Measurements from ENCODE around the gene TCEANC. TPM values are rescaled to one million over a fixed set of nuclear protein-coding genes. Genes with fewer than 3 reads are reported as not detected.
A peak's percentile ranks its signal among the peaks of the same experiment; 100 is the strongest.

The TCEANC gene
- total and polyA plus RNA-seq, 2 experiments from 2014 or later, result 2.2 to 2.4 TPM

GRCh38 chrX:13650318-13650717 lies 2.6 kb upstream of the TCEANC start:
- Histone ChIP-seq H3K79me2 (ENCODE audit: insufficient read depth) (0 out of 2 replicates have a peak, but pooled peaks cover 10% of the 10 kb centered on the region), H3K9ac (no peak overlapping the region), H3K36me3 (ENCODE audit: low read depth) (no peaks in the 10 kb centered on the region), H3K9me3 (ENCODE audit: low read depth) (no peaks in the 10 kb centered on the region), H3K9me2 (ENCODE audit: insufficient read depth) (no peaks in the 10 kb centered on the region), H4K20me1 (ENCODE audit: insufficient read depth) (no peaks in the 10 kb centered on the region), H2AFZ (no peak overlapping the region), H3K4me1 (ENCODE audit: insufficient read depth) (peaks cover 19% of the 10 kb centered on the region; the same call in 1 of the 2 replicates), H3K27ac (peak overlapping the region; percentile 61), H3K4me2 (ENCODE audit: unreplicated experiment) (no peak overlapping the region), H3K27me3 (replicated peaks; ENCODE audit: insufficient read depth) (no peaks in the 10 kb centered on the region), H3K4me3 (no peak overlapping the region), H3F3A (ENCODE audit: insufficient read depth) (peaks cover 20% of the 10 kb centered on the region)
- no peak for DNase-seq
- in situ Hi-C loops (cut with MboI), result loop anchor here (25.0 kb wide), 1 partner anchor 387 kb away; the partner anchor contains the start of gene GEMIN8
- TF ChIP-seq EZH2phosphoT487 (IDR thresholded peaks at IDR 0.05; ENCODE audit: insufficient read depth, low read depth) (no peak), EZH2 (IDR thresholded peaks at IDR 0.05; ENCODE audit: insufficient read depth, poor library complexity, severe bottlenecking) (no peak)
- WGBS, 2 experiments (ENCODE audit: low coverage in 1 of 2, low lambda C conversion rate in 2 of 2, missing lambda C conversion rate in 2 of 2), result 93 to 100% methylated on average over 1 of the region's 1 CpG

GRCh38 chrX:13651150-13651549 lies 1.8 kb upstream of the TCEANC start:
- Histone ChIP-seq H3K9me2 (ENCODE audit: insufficient read depth) (no peaks in the 10 kb centered on the region), H3K4me2 (ENCODE audit: unreplicated experiment) (no peak overlapping the region), H3K27ac (0 out of 2 replicates have a peak overlapping the region, but pooled peaks have one; percentile 61), H2AFZ (no peak overlapping the region), H3K9ac (no peak overlapping the region), H3K79me2 (ENCODE audit: insufficient read depth) (0 out of 2 replicates have a peak, but pooled peaks cover 10% of the 10 kb centered on the region), H4K20me1 (ENCODE audit: insufficient read depth) (no peaks in the 10 kb centered on the region), H3F3A (ENCODE audit: insufficient read depth) (peaks cover 20% of the 10 kb centered on the region), H3K9me3 (ENCODE audit: low read depth) (no peaks in the 10 kb centered on the region), H3K36me3 (ENCODE audit: low read depth) (no peaks in the 10 kb centered on the region), H3K27me3 (replicated peaks; ENCODE audit: insufficient read depth) (no peaks in the 10 kb centered on the region), H3K4me3 (no peak overlapping the region), H3K4me1 (ENCODE audit: insufficient read depth) (peaks cover 19% of the 10 kb centered on the region; the same call in 1 of the 2 replicates)
- no peak for DNase-seq
- in situ Hi-C loops (cut with MboI), result loop anchor here (25.0 kb wide), 1 partner anchor 386 kb away; the partner anchor contains the start of gene GEMIN8
- WGBS, 2 experiments (ENCODE audit: low coverage in 1 of 2, low lambda C conversion rate in 2 of 2, missing lambda C conversion rate in 2 of 2), result 79 to 88% methylated on average over 3 of the region's 3 CpGs
- TF ChIP-seq EZH2 (IDR thresholded peaks at IDR 0.05; ENCODE audit: insufficient read depth, poor library complexity, severe bottlenecking), result no peak
- no peak for TF ChIP-seq EZH2phosphoT487 (IDR thresholded peaks at IDR 0.05; ENCODE audit: insufficient read depth, low read depth)

GRCh38 chrX:13652287-13652793 lies 601 bp upstream of the TCEANC start:
- WGBS, 2 experiments (ENCODE audit: low coverage in 1 of 2, low lambda C conversion rate in 2 of 2, missing lambda C conversion rate in 2 of 2), result 1 to 2% methylated on average over 7 of the region's 7 CpGs
- H3K4me2 ChIP-seq (ENCODE audit: unreplicated experiment), result peak overlapping the region; percentile 98
- H3K9me2 ChIP-seq (ENCODE audit: insufficient read depth), result no peaks in the 10 kb centered on the region
- peak overlapping the region; percentile 99 for H3K27ac ChIP-seq
- no peaks in the 10 kb centered on the region for H3K9me3 ChIP-seq (ENCODE audit: low read depth)
- H4K20me1 ChIP-seq (ENCODE audit: insufficient read depth), result no peaks in the 10 kb centered on the region
- H3F3A ChIP-seq (ENCODE audit: insufficient read depth), result peaks cover 20% of the 10 kb centered on the region
- in situ Hi-C loops (cut with MboI), result loop anchor here (25.0 kb wide), 1 partner anchor 385 kb away; the partner anchor contains the start of gene GEMIN8
- H2AFZ ChIP-seq, result peak overlapping the region; percentile 74
- H3K79me2 ChIP-seq (ENCODE audit: insufficient read depth), result 0 out of 2 replicates have a peak, but pooled peaks cover 10% of the 10 kb centered on the region
- no peaks in the 10 kb centered on the region for H3K27me3 ChIP-seq (replicated peaks; ENCODE audit: insufficient read depth)
- H3K4me3 ChIP-seq, result peak overlapping the region; percentile 94
- DNase-seq, result peak; percentile 72
- H3K4me1 ChIP-seq (ENCODE audit: insufficient read depth), result peaks cover 19% of the 10 kb centered on the region; the same call in 1 of the 2 replicates
- TF ChIP-seq EZH2phosphoT487 (IDR thresholded peaks at IDR 0.05; ENCODE audit: insufficient read depth, low read depth) (no peak), EZH2 (IDR thresholded peaks at IDR 0.05; ENCODE audit: insufficient read depth, poor library complexity, severe bottlenecking) (no peak)
- H3K9ac ChIP-seq, result peak overlapping the region; percentile 97
- H3K36me3 ChIP-seq (ENCODE audit: low read depth), result no peaks in the 10 kb centered on the region

GRCh38 chrX:13654116-13654515 lies 1.2 kb downstream of the TCEANC start:
- Histone ChIP-seq H3K4me2 (ENCODE audit: unreplicated experiment) (peak overlapping the region; percentile 85), H3K9me2 (ENCODE audit: insufficient read depth) (no peaks in the 10 kb centered on the region), H3K27ac (no peak overlapping the region; the same call in 1 of the 2 replicates), H3K27me3 (replicated peaks; ENCODE audit: insufficient read depth) (no peaks in the 10 kb centered on the region), H4K20me1 (ENCODE audit: insufficient read depth) (no peaks in the 10 kb centered on the region), H3F3A (ENCODE audit: insufficient read depth) (peaks cover 30% of the 10 kb centered on the region), H3K9me3 (ENCODE audit: low read depth) (no peaks in the 10 kb centered on the region), H3K4me3 (peak overlapping the region; percentile 94; the same call in 1 of the 2 replicates), H3K79me2 (ENCODE audit: insufficient read depth) (0 out of 2 replicates have a peak, but pooled peaks cover 10% of the 10 kb centered on the region), H2AFZ (0 out of 2 replicates have a peak overlapping the region, but pooled peaks have one; percentile 80), H3K36me3 (ENCODE audit: low read depth) (no peaks in the 10 kb centered on the region), H3K9ac (peak overlapping the region; percentile 97), H3K4me1 (ENCODE audit: insufficient read depth) (peaks cover 19% of the 10 kb centered on the region; the same call in 1 of the 2 replicates)
- TF ChIP-seq EZH2phosphoT487 (IDR thresholded peaks at IDR 0.05; ENCODE audit: insufficient read depth, low read depth) (no peak), EZH2 (IDR thresholded peaks at IDR 0.05; ENCODE audit: insufficient read depth, poor library complexity, severe bottlenecking) (no peak)
- DNase-seq, result no peak
- in situ Hi-C loops (cut with MboI), result loop anchor here (25.0 kb wide), 1 partner anchor 383 kb away; the partner anchor contains the start of gene GEMIN8

Data from GM23248 (cell line).